HepG2 (cell line): ENCODE results near the gene TGM1. TPM values are rescaled to one million over a fixed set of nuclear protein-coding genes. Genes with fewer than 3 reads are reported as not detected.

ENCODE experiments used
- ATF1 ChIP-seq: IDR thresholded peaks from 2 replicates; pipeline ENCODE4 v1.6.1; 2016; ENCODE audit warnings: mild to moderate bottlenecking, control low read depth
- ISX ChIP-seq: sonication (generic); formaldehyde crosslinking; conservative IDR thresholded peaks from 2 replicates; pipeline ENCODE4 v1.5.0; 2020; ENCODE audit warnings: missing genetic modification reagents
- MXD4 ChIP-seq: IDR thresholded peaks from 2 replicates; pipeline ENCODE4 v1.6.1; 2016; ENCODE audit warnings: mild to moderate bottlenecking, missing biosample characterization, missing genetic modification reagents
- NFE2L2 ChIP-seq: fragments of 150-350 bp; IDR thresholded peaks from 2 replicates; pipeline ENCODE4 v1.6.1; 2014; ENCODE audit warnings: low read length
- SMAD1 ChIP-seq: sonication (generic); formaldehyde crosslinking; IDR thresholded peaks from 2 replicates; pipeline ENCODE4 v1.4.0; 2020; ENCODE audit warnings: missing genetic modification reagents, low read depth, mild to moderate bottlenecking, borderline replicate concordance
- ZBTB42 ChIP-seq: sonication (generic); formaldehyde crosslinking; IDR thresholded peaks from 2 replicates; pipeline ENCODE4 v1.5.0; 2020; ENCODE audit warnings: mild to moderate bottlenecking, missing genetic modification reagents
- ZNF124 ChIP-seq: sonication (generic); formaldehyde crosslinking; IDR thresholded peaks from 2 replicates; pipeline ENCODE4 v1.4.0; 2020; ENCODE audit warnings: missing genetic modification reagents
- ZNF260 ChIP-seq: sonication (generic); formaldehyde crosslinking; IDR thresholded peaks from 2 replicates; pipeline ENCODE4 v1.4.0; 2020; ENCODE audit warnings: missing genetic modification reagents, low read depth, mild to moderate bottlenecking, borderline replicate concordance
- ZNF44 ChIP-seq: sonication (generic); formaldehyde crosslinking; IDR thresholded peaks from 2 replicates; pipeline ENCODE4 v1.5.1; 2020; ENCODE audit warnings: mild to moderate bottlenecking, missing genetic modification reagents
- ZNF510 ChIP-seq: sonication (generic); formaldehyde crosslinking; IDR thresholded peaks from 2 replicates; pipeline ENCODE4 v1.4.0; 2020; ENCODE audit warnings: low read depth, mild to moderate bottlenecking, missing genetic modification reagents
- ZNF703 ChIP-seq: sonication (generic); formaldehyde crosslinking; IDR thresholded peaks from 2 replicates; pipeline ENCODE4 v1.5.1; 2020; ENCODE audit warnings: missing genetic modification reagents, mild to moderate bottlenecking, moderate library complexity, borderline replicate concordance
- ZUFSP ChIP-seq: sonication (generic); formaldehyde crosslinking; IDR thresholded peaks from 2 replicates; pipeline ENCODE4 v1.9.0; 2021; ENCODE audit warnings: missing genetic modification reagents, mild to moderate bottlenecking, borderline replicate concordance
- polyA plus RNA-seq, 8 experiments: library from polyadenylated mRNA; depleted of rRNA in 3 of 8; stranded (reverse) in 7 of 8; unstranded in 1 of 8; fragments of >200 nt; fragmentation: Illumina TruSeq in 4 of 8; extraction: Trizol in 4 of 8; gene quantifications; 2 replicates each; pipeline versions ENCODE4 v1.2.1 to v1.2.3, GENCODE V29; 2011 to 2016; ENCODE audit warnings: low read depth in 4 of 8, missing spikeins in 1 of 8, mixed read lengths in 1 of 8; ENCODE audit not compliant: insufficient read depth in 1 of 8
- total RNA-seq, 5 experiments: library from RNA; depleted of rRNA; stranded (reverse); fragments of >200 nt; fragmentation: Illumina TruSeq; extraction: Trizol; gene quantifications; 2 replicates each; pipeline ENCODE4 v1.2.3, GENCODE V29; 2016; ENCODE audit warnings: low read depth in 1 of 5
- TF ChIP-seq, protein P1 (sequence below): sonication (generic); formaldehyde crosslinking; IDR thresholded peaks from 2 replicates; pipeline ENCODE4 v1.5.1; 2020; ENCODE audit warnings: mild to moderate bottlenecking, missing genetic modification reagents, borderline replicate concordance
- TF ChIP-seq, protein P2 (sequence below): sonication (generic); formaldehyde crosslinking; IDR thresholded peaks from 2 replicates; pipeline ENCODE4 v1.8.1; 2023; ENCODE audit warnings: mild to moderate bottlenecking, inconsistent platforms, moderate library complexity, missing genetic modification reagents, borderline replicate concordance
- TF ChIP-seq, protein P3 (sequence below), 2 experiments: fragments of 450-650 bp in 1 of 2; sonication (generic) in 1 of 2; formaldehyde crosslinking; IDR thresholded peaks; 2 replicates each; pipeline versions ENCODE4 v1.5.0 to v1.8.0; 2020 to 2022; ENCODE audit warnings: mild to moderate bottlenecking in 1 of 2, missing genetic modification reagents in 1 of 2

Gene TGM1
- total and polyA plus RNA-seq, 2 of the 13 experiments (the other 11 are each of a cell fraction or from before 2014, with no cell fraction given), result 3.2 to 10.6 TPM

DNA sequence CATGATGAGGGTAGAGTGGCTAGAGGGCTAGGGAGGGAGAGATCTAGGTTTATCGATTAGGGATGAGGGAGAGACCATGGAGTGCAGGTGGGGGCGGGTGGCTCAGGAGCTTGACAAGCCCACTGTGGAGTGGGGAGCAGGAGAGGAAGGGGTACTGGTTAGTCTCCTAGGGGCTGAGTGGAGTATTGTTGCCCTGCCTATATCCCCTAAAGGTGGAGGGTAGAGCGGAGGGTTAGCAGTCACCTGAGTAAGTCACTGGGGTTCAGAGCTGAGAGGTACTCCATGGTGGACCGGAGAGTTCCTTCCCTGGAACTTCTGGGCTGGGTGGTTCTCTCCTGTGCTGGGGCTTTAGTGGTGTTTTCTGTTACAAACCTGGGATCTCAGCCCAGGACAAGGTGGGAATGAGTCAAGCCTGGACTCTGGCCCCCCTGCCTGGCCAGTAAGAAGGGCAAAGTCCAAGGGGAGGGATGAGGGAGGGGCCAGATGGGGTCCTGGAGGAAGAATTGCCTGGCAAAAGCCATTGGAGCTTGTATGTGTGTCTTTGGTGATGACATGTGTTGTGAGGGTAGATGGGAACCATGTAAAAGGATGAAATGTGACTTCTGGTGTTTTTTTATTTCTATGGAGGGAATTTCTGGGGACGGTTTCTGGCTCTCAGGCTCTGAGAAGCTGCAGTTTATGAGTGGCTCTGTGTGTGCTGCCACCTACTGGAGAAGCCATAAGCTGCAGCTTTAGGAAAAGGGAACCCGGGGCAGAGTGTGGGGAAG is 44.8 kb upstream of the TGM1 start, which contains the start of gene CIDEB (continued):
- TF ChIP-seq, protein P1, sequence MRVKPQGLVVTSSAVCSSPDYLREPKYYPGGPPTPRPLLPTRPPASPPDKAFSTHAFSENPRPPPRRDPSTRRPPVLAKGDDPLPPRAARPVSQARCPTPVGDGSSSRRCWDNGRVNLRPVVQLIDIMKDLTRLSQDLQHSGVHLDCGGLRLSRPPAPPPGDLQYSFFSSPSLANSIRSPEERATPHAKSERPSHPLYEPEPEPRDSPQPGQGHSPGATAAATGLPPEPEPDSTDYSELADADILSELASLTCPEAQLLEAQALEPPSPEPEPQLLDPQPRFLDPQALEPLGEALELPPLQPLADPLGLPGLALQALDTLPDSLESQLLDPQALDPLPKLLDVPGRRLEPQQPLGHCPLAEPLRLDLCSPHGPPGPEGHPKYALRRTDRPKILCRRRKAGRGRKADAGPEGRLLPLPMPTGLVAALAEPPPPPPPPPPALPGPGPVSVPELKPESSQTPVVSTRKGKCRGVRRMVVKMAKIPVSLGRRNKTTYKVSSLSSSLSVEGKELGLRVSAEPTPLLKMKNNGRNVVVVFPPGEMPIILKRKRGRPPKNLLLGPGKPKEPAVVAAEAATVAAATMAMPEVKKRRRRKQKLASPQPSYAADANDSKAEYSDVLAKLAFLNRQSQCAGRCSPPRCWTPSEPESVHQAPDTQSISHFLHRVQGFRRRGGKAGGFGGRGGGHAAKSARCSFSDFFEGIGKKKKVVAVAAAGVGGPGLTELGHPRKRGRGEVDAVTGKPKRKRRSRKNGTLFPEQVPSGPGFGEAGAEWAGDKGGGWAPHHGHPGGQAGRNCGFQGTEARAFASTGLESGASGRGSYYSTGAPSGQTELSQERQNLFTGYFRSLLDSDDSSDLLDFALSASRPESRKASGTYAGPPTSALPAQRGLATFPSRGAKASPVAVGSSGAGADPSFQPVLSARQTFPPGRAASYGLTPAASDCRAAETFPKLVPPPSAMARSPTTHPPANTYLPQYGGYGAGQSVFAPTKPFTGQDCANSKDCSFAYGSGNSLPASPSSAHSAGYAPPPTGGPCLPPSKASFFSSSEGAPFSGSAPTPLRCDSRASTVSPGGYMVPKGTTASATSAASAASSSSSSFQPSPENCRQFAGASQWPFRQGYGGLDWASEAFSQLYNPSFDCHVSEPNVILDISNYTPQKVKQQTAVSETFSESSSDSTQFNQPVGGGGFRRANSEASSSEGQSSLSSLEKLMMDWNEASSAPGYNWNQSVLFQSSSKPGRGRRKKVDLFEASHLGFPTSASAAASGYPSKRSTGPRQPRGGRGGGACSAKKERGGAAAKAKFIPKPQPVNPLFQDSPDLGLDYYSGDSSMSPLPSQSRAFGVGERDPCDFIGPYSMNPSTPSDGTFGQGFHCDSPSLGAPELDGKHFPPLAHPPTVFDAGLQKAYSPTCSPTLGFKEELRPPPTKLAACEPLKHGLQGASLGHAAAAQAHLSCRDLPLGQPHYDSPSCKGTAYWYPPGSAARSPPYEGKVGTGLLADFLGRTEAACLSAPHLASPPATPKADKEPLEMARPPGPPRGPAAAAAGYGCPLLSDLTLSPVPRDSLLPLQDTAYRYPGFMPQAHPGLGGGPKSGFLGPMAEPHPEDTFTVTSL, result no peak
- TF ChIP-seq NFE2L2 (peak; percentile 3; the same call in 1 of the 2 replicates), ZUFSP (no peak), ZNF703 (no peak), ZNF124 (CRISPR knock-in tag) (peak; percentile 97), MXD4 (peak; percentile 95), ATF1 (no peak), ZBTB42 (0 out of 2 replicates have a peak, but pooled peaks have one; percentile 72), ISX (CRISPR knock-in tag) (no peak), SMAD1 (CRISPR knock-in tag) (peak; percentile 76; the same call in 1 of the 2 replicates), ZNF44 (CRISPR knock-in tag) (peak; percentile 97), ZNF510 (CRISPR knock-in tag) (peak; percentile 89; the same call in 1 of the 2 replicates), ZNF260 (CRISPR knock-in tag) (no peak)
- TF ChIP-seq, protein P2, sequence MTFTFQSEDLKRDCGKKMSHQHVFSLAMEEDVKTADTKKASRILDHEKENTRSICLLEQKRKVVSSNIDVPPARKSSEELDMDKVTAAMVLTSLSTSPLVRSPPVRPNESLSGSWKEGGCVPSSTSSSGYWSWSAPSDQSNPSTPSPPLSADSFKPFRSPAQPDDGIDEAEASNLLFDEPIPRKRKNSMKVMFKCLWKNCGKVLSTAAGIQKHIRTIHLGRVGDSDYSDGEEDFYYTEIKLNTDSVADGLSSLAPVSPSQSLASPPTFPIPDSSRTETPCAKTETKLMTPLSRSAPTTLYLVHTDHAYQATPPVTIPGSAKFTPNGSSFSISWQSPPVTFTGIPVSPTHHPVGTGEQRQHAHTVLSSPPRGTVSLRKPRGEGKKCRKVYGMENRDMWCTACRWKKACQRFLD (CRISPR knock-in tag), result peak; percentile 89
- TF ChIP-seq, protein P3, sequence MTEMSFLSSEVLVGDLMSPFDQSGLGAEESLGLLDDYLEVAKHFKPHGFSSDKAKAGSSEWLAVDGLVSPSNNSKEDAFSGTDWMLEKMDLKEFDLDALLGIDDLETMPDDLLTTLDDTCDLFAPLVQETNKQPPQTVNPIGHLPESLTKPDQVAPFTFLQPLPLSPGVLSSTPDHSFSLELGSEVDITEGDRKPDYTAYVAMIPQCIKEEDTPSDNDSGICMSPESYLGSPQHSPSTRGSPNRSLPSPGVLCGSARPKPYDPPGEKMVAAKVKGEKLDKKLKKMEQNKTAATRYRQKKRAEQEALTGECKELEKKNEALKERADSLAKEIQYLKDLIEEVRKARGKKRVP (CRISPR knock-in tag; IDR thresholded peaks at IDR 0.05), result no peak
